Stimulated activated CD8-positive, alpha-beta memory T cell treated with anti-CD3 and anti-CD28 coated beads, Interleukin-4, amount 100 ng/mL, for 1 hour (primary cell): ENCODE measurements around the gene GPATCH1.
"Not testable (repeated sequence)": the region's sequence is repeated elsewhere in the genome, so short reads cannot be mapped to it uniquely, and the experiment has no call there.

ENCODE experiments used
- DNase-seq, 2 donors: peaks; one replicate each; pipeline ENCODE4 v3.0.0-alpha.2; 2020; ENCODE audit warnings: low read depth in 2 of 2, low spot score in 1 of 2

GPATCH1 gene

GRCh38 chr19:33080761-33081681 lies at the start of gene GPATCH1:
TSS of gene GPATCH1 (plus strand) at chr19:33081181. CDS start at chr19:33081194, 13 bp downstream.
- DNase-seq = peak; percentile 52 to 62

- no peak for DNase-seq
Measured at GRCh38 chr19:33032218-33032781, 48.7 kb upstream of the GPATCH1 start.

GRCh38 chr19:33035461-33035860 lies 45.5 kb upstream of the GPATCH1 start:
- DNase-seq = no peak

- DNase-seq = not testable (repeated sequence)
Measured at GRCh38 chr19:33036370-33037167, 44.4 kb upstream of the GPATCH1 start.

- not testable (repeated sequence) for DNase-seq
Measured at GRCh38 chr19:33037168-33038025, 43.6 kb upstream of the GPATCH1 start.

- DNase-seq = no peak
Measured at GRCh38 chr19:33039108-33039599, 41.8 kb upstream of the GPATCH1 start.

GRCh38 chr19:33039815-33040214 lies 41.2 kb upstream of the GPATCH1 start:
- no peak for DNase-seq

- no peak for DNase-seq
Measured at GRCh38 chr19:33040994-33041827, 39.8 kb upstream of the GPATCH1 start.

GRCh38 chr19:33041828-33042160 lies 39.2 kb upstream of the GPATCH1 start:
- DNase-seq = not testable (repeated sequence)

- DNase-seq = no peak
Measured at GRCh38 chr19:33047422-33047821, 33.6 kb upstream of the GPATCH1 start.

GRCh38 chr19:33048806-33049676 lies 31.9 kb upstream of the GPATCH1 start:
- no peak for DNase-seq

- DNase-seq = no peak
Measured at GRCh38 chr19:33050110-33050509, 30.9 kb upstream of the GPATCH1 start.

- no peak for DNase-seq
Measured at GRCh38 chr19:33052352-33052972, 28.5 kb upstream of the GPATCH1 start.

- DNase-seq = no peak
Measured at GRCh38 chr19:33054623-33055022, 26.4 kb upstream of the GPATCH1 start.

GRCh38 chr19:33055718-33056117 lies 25.3 kb upstream of the GPATCH1 start:
- no peak for DNase-seq

- DNase-seq = no peak
Measured at GRCh38 chr19:33060586-33060985, 20.4 kb upstream of the GPATCH1 start.

- DNase-seq = no peak
Measured at GRCh38 chr19:33062902-33063301, 18.1 kb upstream of the GPATCH1 start.

GRCh38 chr19:33063356-33063752 lies 17.6 kb upstream of the GPATCH1 start:
- DNase-seq = no peak
